ENCODE data around the gene ZNF362. TPM values are rescaled to one million over a fixed set of nuclear protein-coding genes. Genes with fewer than 3 reads are reported as not detected.
"Not testable (repeated sequence)": the region's sequence is repeated elsewhere in the genome, so short reads cannot be mapped to it uniquely, and the experiment has no call there.

The ZNF362 gene
- total RNA-seq, 2 experiments from 2014 or later = 18.1 to 18.7 TPM

DNA sequence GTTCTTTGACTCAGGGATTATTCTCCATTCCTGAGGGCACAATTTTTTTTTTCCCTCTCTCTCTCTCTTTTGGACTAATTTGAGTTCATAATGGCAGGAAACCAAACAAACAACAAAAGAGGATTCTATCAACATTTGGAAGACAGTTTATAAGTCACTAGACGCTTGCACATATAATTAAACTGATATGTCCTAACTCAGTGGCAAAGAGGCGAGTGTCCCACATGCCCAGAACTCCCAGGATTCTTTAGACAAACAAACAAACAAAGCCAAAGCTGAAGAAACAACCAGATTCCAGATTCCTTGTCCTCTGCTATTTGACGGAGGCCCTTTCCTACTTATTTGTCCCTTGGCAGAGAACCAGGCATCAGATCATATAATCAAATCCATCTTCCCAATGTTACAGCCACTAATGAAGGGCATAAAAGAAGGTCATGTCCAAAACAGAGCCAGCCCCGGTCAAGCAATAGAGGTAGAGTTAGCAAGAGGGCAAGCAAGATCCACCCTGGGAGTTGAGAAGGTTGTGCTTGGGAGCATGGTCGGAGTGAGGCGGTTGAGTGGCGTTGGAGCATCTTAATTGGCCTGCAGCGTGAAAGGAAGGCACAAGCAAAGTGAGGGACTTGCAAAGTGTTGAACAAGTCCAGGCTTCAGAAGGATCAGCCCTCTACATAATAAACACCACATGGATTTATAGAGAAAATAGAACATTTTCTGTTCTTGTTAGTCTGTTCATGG is 30.3 kb downstream of the ZNF362 start:
- no peak overlapping the region for H3K27ac Mint-ChIP-seq
- H3K4me1 Mint-ChIP-seq = no peaks in the 10 kb centered on the region
- POLR2A ChIA-PET = no interaction called here
- peaks cover 22% of the 10 kb centered on the region for H3K36me3 Mint-ChIP-seq (ENCODE audit: low read depth)
- H3K9me3 Mint-ChIP-seq = no peaks in the 10 kb centered on the region
- CTCF ChIA-PET = no interaction called here
- H3K27me3 Mint-ChIP-seq = no peaks in the 10 kb centered on the region
- no peak overlapping the region for H3K4me3 Mint-ChIP-seq
- no peak for DNase-seq

DNA sequence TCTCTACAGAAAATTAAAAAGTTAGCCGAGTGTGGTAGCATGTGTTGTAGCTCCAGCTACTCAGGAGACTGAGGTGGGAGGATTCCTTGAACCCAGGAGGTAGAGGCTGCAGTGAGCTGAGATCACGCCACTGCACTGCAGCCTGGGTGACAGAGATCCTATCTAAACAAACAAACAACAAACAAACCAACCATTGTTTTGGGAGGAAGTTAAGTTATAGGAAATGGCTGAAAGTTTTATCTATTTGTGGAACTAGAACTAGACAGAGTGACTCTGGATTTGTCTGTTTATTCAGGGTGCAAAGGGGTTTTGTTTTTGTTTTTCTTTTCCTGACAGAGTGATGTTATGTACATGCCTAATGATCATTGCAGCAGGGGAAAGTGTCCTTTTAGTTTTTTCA is 31.0 kb downstream of the ZNF362 start:
- Mint-ChIP-seq H3K27ac (no peak overlapping the region), H3K27me3 (no peaks in the 10 kb centered on the region), H3K4me1 (no peaks in the 10 kb centered on the region), H3K4me3 (no peak overlapping the region), H3K36me3 (ENCODE audit: low read depth) (peaks cover 18% of the 10 kb centered on the region), H3K9me3 (no peaks in the 10 kb centered on the region)
- DNase-seq = no peak
- ChIA-PET CTCF (no interaction called here), POLR2A (no interaction called here)

DNA sequence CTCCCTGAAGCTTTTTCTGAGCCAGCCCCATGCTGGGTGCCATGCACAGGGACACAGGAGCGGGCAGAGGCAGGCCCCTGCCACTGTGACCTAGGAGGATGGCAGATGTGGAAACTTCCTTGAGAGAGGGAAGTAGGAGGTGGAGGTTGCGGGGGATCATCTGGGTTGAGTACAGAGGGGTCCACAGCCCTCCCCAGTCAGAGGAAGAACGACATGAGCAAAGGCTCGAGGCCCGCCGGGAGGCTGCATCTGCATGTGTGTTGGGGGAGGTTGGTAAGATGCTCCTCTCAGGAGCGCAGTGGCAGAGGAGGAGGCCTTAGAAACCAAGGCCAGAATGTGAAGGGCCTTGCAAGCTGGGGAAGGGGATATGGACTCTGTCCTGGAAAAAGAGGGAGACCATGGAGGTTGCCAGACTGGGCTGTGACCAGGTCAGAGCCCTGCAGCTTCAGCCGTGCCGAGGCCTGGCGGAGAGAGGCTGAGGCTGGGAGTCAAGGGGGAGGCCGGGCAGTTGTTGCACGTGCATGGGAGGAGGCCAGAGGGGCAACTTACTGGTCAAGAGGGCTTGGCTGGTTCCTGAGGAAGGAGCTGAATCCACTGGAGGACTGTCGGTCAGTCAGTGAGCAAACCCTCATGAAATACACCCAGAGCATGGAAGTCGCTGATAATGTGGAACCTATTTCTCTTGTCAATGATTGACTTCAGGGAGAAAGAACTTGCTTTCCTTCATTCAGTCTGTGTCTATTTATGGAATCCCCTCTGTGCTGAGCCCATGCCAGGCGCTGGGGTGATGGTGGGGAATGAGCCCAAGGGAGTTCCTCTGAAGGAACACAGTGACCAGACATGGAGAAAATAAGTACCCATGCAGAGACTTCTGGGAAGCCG is 32.9 kb downstream of the ZNF362 start:
- Mint-ChIP-seq H3K36me3 (ENCODE audit: low read depth) (peaks cover 13% of the 10 kb centered on the region), H3K9me3 (no peaks in the 10 kb centered on the region), H3K27me3 (no peaks in the 10 kb centered on the region), H3K4me1 (peaks cover 1% of the 10 kb centered on the region), H3K27ac (no peak overlapping the region), H3K4me3 (no peak overlapping the region)
- no peak for DNase-seq
- CTCF ChIA-PET = interaction anchor here (1.2 kb wide), 1 partner anchor 9 kb away, joined by 3 read pairs; no protein-coding TSS in a partner anchor
- POLR2A ChIA-PET = no interaction called here

DNA sequence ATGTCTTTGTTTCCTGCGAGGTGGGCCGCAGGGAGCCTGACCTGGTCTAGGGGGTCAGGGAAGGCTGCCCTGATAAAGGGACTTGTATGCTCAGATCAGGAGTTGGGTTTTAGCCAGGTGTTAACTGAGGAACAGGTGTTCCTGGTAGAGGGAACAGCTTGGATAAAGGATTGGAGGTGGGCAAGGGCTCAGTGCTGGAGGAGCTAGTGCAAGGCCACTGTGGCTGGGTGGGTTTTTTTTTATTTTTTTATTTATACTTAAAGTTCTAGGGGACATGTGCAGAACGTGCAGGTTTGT is 33.5 kb downstream of the ZNF362 start:
- H3K9me3 Mint-ChIP-seq = no peaks in the 10 kb centered on the region
- peaks cover 13% of the 10 kb centered on the region for H3K36me3 Mint-ChIP-seq (ENCODE audit: low read depth)
- H3K4me3 Mint-ChIP-seq = no peak overlapping the region
- POLR2A ChIA-PET = no interaction called here
- no peaks in the 10 kb centered on the region for H3K27me3 Mint-ChIP-seq
- H3K4me1 Mint-ChIP-seq = peaks cover 1% of the 10 kb centered on the region
- CTCF ChIA-PET = no interaction called here
- no peak overlapping the region for H3K27ac Mint-ChIP-seq
- DNase-seq = no peak

DNA sequence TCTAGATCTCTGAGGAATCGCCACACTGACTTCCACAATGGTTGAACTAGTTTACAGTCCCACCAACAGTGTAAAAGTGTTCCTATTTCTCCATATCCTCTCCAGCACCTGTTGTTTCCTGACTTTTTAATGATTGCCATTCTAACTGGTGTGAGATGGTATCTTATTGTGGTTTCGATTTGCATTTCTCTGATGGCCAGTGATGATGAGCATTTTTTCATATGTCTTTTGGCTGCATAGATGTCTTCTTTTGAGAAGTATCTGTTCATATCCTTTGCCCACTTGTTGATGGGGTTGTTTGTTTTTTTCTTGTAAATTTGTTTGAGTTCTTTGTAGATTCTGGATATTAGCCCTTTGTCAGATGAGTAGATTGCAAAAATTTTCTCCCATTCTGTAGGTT is 34.3 kb downstream of the ZNF362 start:
- H3K27ac Mint-ChIP-seq, POLR2A ChIA-PET, H3K4me1 Mint-ChIP-seq, H3K9me3 Mint-ChIP-seq, H3K4me3 Mint-ChIP-seq, H3K27me3 Mint-ChIP-seq, CTCF ChIA-PET, DNase-seq: not testable (repeated sequence)
- peaks cover 13% of the 10 kb centered on the region for H3K36me3 Mint-ChIP-seq (ENCODE audit: low read depth)

DNA sequence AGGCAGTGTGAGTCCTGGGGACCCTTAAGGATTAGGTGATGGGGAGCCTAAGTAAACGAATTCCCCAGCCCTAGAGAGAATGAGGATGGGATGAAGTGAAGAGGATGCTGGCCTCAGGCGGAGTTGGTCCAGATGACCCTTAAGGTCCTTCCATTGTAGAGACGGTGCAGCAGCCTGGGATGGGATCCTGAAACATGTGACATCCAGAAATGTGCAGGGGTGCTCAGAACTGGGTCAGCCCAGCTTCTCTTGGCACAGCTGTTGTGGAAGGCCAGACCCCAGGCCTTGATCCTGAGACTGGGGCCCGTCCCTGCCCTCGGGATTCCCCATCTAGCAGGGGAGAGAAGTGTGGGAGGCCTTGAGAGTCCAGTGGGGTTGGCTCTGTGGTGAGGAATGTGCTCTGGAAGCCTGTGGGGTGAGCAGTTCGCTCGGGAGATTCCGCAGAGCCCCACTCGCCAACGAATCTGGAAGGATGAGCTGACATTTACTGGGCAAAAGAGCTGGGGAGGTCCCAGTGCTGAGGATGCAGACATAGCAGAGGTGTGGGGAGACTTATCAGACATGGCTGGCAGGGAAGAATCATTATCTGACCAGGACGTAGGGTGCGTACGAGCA is 36.5 kb downstream of the ZNF362 start:
- ChIA-PET CTCF (interaction anchor here (1.8 kb wide), 1 partner anchor 55 kb away, joined by 3 read pairs; no protein-coding TSS in a partner anchor), POLR2A (no interaction called here)
- Mint-ChIP-seq H3K9me3 (no peaks in the 10 kb centered on the region), H3K27ac (no peak overlapping the region), H3K36me3 (ENCODE audit: low read depth) (peaks cover 10% of the 10 kb centered on the region), H3K4me3 (no peak overlapping the region), H3K4me1 (peaks cover 9% of the 10 kb centered on the region), H3K27me3 (no peaks in the 10 kb centered on the region)
- no peak for DNase-seq

DNA sequence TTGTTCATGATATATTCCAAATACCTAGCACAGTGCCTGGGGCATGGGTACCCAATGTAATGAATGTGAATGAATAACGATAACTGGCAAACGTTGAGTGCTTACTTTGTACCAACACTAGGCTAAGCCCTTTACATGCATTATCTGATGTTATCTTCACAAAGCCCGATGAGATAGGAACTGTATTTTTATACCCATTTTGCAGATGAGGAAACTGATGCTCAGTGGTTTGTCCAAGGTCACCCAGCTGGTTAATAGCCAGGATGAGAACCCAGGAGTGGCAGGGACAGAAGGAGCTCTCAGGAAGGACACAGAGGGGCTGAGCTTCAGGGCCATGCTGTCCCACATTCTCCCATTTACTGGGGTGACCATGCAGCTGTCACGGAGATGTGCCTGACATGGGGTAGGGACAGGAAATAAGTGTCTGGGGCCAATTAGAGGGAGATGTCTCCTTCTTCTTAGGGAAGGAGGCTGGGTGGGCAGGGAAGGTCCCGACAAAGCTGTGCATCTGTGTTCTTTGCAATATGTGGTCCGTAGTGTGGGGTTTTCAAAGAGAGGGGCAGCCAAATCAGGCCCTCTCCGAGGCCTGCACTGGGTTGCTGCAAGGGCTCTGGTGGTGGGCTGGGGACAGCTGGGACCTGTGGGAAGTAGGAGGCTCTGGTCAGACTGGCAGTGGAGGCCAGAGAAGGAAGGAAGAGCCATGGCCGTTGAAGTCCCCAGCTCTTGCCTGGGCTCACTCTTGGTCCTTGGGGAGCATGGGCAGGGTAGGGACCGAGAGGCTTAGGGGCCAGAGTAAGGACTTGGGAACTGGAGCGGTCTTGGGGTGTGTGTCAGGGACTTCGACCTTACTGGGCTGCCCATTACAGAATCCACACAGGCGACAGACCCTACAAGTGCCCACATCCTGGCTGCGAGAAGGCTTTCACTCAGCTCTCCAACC is 38.0 kb downstream of the ZNF362 start:
- ChIA-PET CTCF (interaction anchor here (0.6 to 5.8 kb wide), 15 partner anchors 11 to 401 kb away, joined by 3 to 83 read pairs (median 4); partner anchors contain the start of genes A3GALT2 and ZSCAN20), POLR2A (interaction anchor here (1.1 kb wide), 1 partner anchor 113 kb away, joined by 3 read pairs; the partner anchor contains the start of gene TRIM62)
- no peaks in the 10 kb centered on the region for H3K27me3 Mint-ChIP-seq
- H3K27ac Mint-ChIP-seq = no peak overlapping the region
- peaks cover 6% of the 10 kb centered on the region for H3K36me3 Mint-ChIP-seq (ENCODE audit: low read depth)
- no peak for DNase-seq
- peaks cover 18% of the 10 kb centered on the region for H3K4me1 Mint-ChIP-seq
- no peaks in the 10 kb centered on the region for H3K9me3 Mint-ChIP-seq
- H3K4me3 Mint-ChIP-seq = no peak overlapping the region

DNA sequence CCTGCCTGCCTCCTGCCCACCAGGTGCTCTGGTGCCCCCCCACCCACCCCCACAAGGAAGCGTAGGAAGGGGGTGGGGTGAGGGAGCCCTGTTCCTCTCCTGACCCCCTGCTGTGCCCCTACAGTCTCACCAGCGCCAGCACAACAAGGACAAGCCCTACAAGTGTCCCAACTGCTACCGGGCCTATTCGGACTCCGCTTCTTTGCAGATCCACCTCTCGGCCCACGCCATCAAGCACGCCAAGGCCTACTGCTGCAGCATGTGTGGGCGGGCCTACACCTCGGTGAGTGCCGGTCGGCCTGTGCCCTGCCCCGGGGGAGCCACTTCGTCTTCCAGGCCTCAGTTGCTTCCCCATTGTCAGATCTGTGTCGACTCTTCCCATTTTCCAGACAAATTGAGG is 38.7 kb downstream of the ZNF362 start:
- Mint-ChIP-seq H3K27ac (no peak overlapping the region), H3K4me3 (no peak overlapping the region), H3K9me3 (no peaks in the 10 kb centered on the region), H3K27me3 (no peaks in the 10 kb centered on the region), H3K36me3 (ENCODE audit: low read depth) (peaks cover 3% of the 10 kb centered on the region), H3K4me1 (peaks cover 18% of the 10 kb centered on the region)
- ChIA-PET CTCF (interaction anchor here (0.6 to 5.8 kb wide), 45 partner anchors 11 to 401 kb away, joined by 3 to 83 read pairs (median 4); partner anchors contain the start of genes A3GALT2 and ZSCAN20), POLR2A (interaction anchor here (1.0 to 2.8 kb wide), 3 partner anchors 55 to 174 kb away, joined by 3 to 12 read pairs (median 5); partner anchors contain the start of gene TRIM62)
- DNase-seq = no peak

DNA sequence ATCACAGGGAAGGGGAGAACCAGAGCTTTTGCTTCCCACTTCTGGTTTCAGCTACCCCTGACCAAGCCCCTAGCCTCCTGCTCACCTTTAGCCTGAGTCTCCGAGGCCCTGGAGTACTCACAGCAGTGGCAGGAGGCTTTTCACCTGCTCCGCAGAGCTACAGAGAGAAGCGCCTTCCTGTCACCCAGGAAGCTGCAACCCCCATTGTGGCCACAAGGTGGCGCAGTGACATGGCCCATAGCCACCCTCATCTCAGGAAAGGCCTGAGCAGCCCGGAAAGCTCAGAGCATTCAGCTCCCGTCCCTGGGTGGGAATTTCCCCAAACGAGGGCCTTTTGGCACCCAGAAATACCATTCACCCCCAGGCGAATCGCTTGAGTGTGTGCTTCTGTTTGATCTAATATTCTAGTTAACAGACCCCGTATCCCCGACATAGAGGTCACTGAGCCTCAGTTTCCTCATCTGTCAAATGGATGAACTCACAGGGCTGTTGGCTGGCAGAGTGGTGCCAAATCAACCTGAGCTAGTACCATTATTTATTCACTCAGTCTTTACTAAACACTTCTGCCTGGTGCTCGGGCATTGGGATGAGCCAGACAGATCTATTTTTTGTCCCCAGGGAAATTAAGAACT is 39.3 kb downstream of the ZNF362 start:
- ChIA-PET CTCF (interaction anchor here (0.6 to 5.8 kb wide), 50 partner anchors 10 to 317 kb away, joined by 3 to 83 read pairs (median 4); partner anchors contain the start of genes A3GALT2 and ZSCAN20), POLR2A (interaction anchor here (1.0 to 2.8 kb wide), 4 partner anchors 25 to 174 kb away, joined by 3 to 12 read pairs (median 4); partner anchors contain the start of gene TRIM62)
- Mint-ChIP-seq H3K36me3 (ENCODE audit: low read depth) (peaks cover 3% of the 10 kb centered on the region), H3K4me3 (no peak overlapping the region), H3K4me1 (peaks cover 18% of the 10 kb centered on the region), H3K27ac (no peak overlapping the region), H3K27me3 (no peaks in the 10 kb centered on the region), H3K9me3 (no peaks in the 10 kb centered on the region)
- DNase-seq = peak; percentile 91

DNA sequence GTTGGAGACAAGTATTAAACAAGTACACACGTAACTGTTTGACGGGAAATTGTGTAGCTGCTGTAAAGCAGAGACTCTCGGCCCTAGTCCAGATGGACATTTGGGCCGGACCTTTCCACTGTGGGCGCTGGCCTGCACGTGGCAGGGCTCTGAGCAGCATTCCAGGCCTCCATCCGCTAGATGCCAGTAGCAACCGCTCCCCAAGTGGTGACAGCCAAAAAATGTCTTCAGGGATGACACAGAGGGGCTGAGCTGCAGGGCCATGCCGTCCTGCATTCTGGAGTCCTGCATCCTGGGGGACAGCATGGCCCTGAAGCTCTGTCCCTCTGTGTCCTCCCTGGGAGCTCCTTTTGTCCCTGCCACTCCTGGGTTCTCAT is 39.8 kb downstream of the ZNF362 start:
- Mint-ChIP-seq H3K9me3 (no peaks in the 10 kb centered on the region), H3K36me3 (ENCODE audit: low read depth) (peaks cover 3% of the 10 kb centered on the region), H3K4me3 (no peak overlapping the region), H3K27ac (no peak overlapping the region), H3K4me1 (peaks cover 18% of the 10 kb centered on the region), H3K27me3 (no peaks in the 10 kb centered on the region)
- no peak for DNase-seq
- ChIA-PET CTCF (interaction anchor here (0.7 to 5.8 kb wide), 45 partner anchors 10 to 292 kb away, joined by 3 to 83 read pairs (median 5); partner anchors contain the start of genes A3GALT2 and ZSCAN20), POLR2A (interaction anchor here (1.0 to 2.8 kb wide), 4 partner anchors 24 to 173 kb away, joined by 3 to 12 read pairs (median 4); partner anchors contain the start of gene TRIM62)

DNA sequence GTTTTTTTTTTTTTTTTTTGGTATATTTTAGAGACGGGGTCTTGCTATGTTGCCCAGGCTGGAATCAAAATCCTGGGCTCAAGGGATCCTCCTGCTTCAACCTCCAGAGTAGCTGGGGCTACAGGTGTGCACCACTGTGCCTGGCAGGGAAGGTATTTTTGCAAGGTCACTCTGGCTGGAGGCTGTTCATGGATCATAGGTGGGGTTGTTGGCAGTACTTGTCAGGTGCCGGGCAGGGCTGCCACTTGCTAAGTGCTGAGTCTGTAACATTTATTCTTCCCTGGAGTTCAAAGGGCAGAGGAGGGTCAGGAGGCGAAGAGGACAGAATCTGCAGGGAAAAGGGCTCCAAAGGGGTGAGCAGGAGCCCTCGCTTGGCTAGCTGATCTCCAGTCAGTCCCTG is 40.5 kb downstream of the ZNF362 start:
- DNase-seq = no peak
- Mint-ChIP-seq H3K4me3 (no peak overlapping the region), H3K36me3 (ENCODE audit: low read depth) (peaks cover 3% of the 10 kb centered on the region), H3K27me3 (no peaks in the 10 kb centered on the region), H3K9me3 (no peaks in the 10 kb centered on the region), H3K27ac (no peak overlapping the region), H3K4me1 (peaks cover 23% of the 10 kb centered on the region)
- POLR2A ChIA-PET = interaction anchor here (1.2 to 2.8 kb wide), 2 partner anchors 24 to 53 kb away, joined by 3 to 12 read pairs; no protein-coding TSS in a partner anchor
- CTCF ChIA-PET = interaction anchor here (0.7 to 5.8 kb wide), 18 partner anchors 9 to 420 kb away, joined by 3 to 83 read pairs (median 6); partner anchors contain the start of gene ZSCAN20

Measured in activated CD4-positive, alpha-beta memory T cell treated with anti-CD3 and anti-CD28 coated beads, Interleukin-2, amount 10 ng/mL, durations not matched to agents 7 days and 5 days (primary cell).